Measurements from ENCODE around the gene SPTA1. TPM values are rescaled to one million over a fixed set of nuclear protein-coding genes. Genes with fewer than 3 reads are reported as not detected.

SPTA1 gene
- 0.14 and 0.18 TPM in 2 replicates for total RNA-seq

GRCh38 chr1:158686111-158687009 lies at the start of gene SPTA1:
SPTA1 (minus strand) TSS chr1:158686715; CDS start chr1:158686517, 198 bp downstream.

DNA sequence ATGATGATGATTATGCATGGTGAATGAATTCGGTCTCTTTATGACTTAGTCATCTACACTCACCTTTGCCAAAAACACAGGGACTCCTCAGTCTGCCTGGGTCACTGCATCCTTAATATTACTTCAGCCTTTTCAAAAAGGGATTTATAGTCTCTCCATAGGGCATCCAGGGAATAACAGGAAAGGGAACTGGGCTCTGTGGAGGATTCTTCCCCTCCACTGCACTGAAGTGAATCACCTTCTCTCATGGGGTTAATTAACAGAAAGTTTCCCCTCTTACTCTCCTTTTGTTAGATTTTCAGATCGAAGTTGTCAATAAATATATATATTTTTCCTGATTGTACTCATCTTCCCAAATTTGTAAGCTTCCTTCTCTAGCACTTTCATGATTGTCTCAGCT lies 34.1 kb upstream of the SPTA1 start, which contains the start of gene OR6K3:
Gene OR6K3 (minus strand): TSS at position 101 of the 400 bp plus-strand sequence. CDS start 2,605 bp downstream, outside the sequence.

GRCh38 chr1:158700552-158700951 lies 14.0 kb upstream of the SPTA1 start, which contains the start of gene OR6K2:
OR6K2 (minus strand) TSS chr1:158700652; CDS start chr1:158700652, 0 bp downstream.

GRCh38 chr1:158604968-158605367 lies 81.5 kb downstream of the SPTA1 start, which contains the start of gene OR10Z1:
OR10Z1 (plus strand) TSS chr1:158605268; CDS start chr1:158606439, 1,171 bp downstream.

GRCh38 chr1:158579733-158580132 lies 106.8 kb downstream of the SPTA1 start, which contains the start of gene OR10X1:
OR10X1 (minus strand) TSS chr1:158579899; CDS start chr1:158579899, 0 bp downstream.

DNA sequence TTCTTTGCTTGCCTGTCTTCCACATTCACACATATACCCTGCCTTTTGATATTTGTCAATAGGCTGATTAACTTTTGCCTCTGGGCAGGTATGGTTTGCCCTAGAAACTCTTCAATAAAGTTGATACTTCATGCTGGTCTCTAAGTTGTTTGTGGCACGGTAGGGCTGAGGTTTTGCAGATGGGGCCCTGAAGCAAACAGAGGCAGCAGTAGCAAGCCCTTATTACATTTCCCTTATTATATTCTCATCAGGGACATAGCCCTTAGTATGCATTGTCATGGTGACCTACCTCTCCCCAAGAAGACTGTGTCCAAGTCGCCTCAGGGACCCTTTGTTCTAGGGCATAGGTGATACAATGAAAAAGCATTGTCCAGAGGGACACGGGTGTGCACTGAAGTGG lies 116.0 kb downstream of the SPTA1 start, which contains the start of gene OR6P1:
Gene OR6P1 (minus strand): TSS at position 101 of the 400 bp plus-strand sequence. CDS start 6,976 bp downstream, outside the sequence.

Other genes starting within 250 kb of the SPTA1 start
- gene OR10K1, start 224.9 kb downstream of the SPTA1 start, total RNA-seq, result not detected in 2 replicates
- not detected in 2 replicates for gene OR10R2, start 214.5 kb downstream of the SPTA1 start, total RNA-seq
- gene OR6Y1, start 132.3 kb downstream of the SPTA1 start, total RNA-seq, result not detected in 2 replicates
- gene OR6P1, start 116.1 kb downstream of the SPTA1 start, total RNA-seq, result not detected in 2 replicates
- gene OR10X1, start 106.8 kb downstream of the SPTA1 start, total RNA-seq, result not detected in 2 replicates
- not detected in 2 replicates for gene OR10Z1, start 81.4 kb downstream of the SPTA1 start, total RNA-seq
- gene OR6K2, start 13.9 kb upstream of the SPTA1 start, total RNA-seq, result not detected in 2 replicates
- not detected in 2 replicates for gene OR6K3, start 34.0 kb upstream of the SPTA1 start, total RNA-seq
- gene OR6K6, start 68.0 kb upstream of the SPTA1 start, total RNA-seq, result not detected in 2 replicates
- not detected in 2 replicates for gene OR6N1, start 85.5 kb upstream of the SPTA1 start, total RNA-seq
- not detected in 2 replicates for gene OR6N2, start 94.5 kb upstream of the SPTA1 start, total RNA-seq
- gene MNDA, start 144.6 kb upstream of the SPTA1 start, total RNA-seq, result not detected in 2 replicates
- not detected in 2 replicates for gene PYHIN1, start 244.8 kb upstream of the SPTA1 start, total RNA-seq